Measurements from ENCODE around the gene CDC14C.

DNA sequence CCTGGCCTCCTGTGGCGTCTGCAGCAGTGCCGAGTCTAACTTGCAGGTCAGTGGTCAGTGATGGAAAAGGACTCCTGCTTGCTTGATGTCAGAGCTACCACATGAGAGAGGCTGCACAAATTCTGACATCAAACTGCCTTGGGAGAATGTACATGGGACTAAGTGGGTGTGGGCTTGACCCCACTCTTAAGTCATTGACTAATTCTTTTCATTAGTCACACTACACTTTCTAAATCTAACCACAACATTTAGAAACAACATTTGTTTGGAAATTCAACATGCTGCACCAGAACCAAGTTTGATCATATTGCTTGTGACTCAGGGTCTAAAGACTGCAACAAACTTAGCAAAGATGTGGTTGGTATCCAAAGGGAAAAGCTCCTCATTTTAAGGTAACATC lies 24.4 kb upstream of the CDC14C start:
- TF ChIP-seq, protein P1, sequence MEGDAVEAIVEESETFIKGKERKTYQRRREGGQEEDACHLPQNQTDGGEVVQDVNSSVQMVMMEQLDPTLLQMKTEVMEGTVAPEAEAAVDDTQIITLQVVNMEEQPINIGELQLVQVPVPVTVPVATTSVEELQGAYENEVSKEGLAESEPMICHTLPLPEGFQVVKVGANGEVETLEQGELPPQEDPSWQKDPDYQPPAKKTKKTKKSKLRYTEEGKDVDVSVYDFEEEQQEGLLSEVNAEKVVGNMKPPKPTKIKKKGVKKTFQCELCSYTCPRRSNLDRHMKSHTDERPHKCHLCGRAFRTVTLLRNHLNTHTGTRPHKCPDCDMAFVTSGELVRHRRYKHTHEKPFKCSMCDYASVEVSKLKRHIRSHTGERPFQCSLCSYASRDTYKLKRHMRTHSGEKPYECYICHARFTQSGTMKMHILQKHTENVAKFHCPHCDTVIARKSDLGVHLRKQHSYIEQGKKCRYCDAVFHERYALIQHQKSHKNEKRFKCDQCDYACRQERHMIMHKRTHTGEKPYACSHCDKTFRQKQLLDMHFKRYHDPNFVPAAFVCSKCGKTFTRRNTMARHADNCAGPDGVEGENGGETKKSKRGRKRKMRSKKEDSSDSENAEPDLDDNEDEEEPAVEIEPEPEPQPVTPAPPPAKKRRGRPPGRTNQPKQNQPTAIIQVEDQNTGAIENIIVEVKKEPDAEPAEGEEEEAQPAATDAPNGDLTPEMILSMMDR (IDR thresholded peaks at IDR 0.05; ENCODE audit: insufficient read depth, low read length, poor library complexity, severe bottlenecking) = no peak
- TF ChIP-seq EZH2phosphoT487 (conservative IDR thresholded peaks at IDR 0.05; ENCODE audit: low read length) = no peak

All from SU-DHL-6 (cell line).